Progenitor cell of endocrine pancreas (in vitro differentiated cells): ENCODE measurements around the gene NEUROD4. TPM values are rescaled to one million over a fixed set of nuclear protein-coding genes. Genes with fewer than 3 reads are reported as not detected.
"Not testable (repeated sequence)": the region's sequence is repeated elsewhere in the genome, so short reads cannot be mapped to it uniquely, and the experiment has no call there.

Source experiments
- DNase-seq: peaks from one replicate; pipeline ENCODE4 v3.0.0; 2021; ENCODE audit warnings: low spot score; ENCODE audit not compliant: unreplicated experiment
- H3K27ac Mint-ChIP-seq: 2 replicates; pipeline ENCODE4 v1.8.0; 2021; ENCODE audit warnings: mild to moderate bottlenecking, moderate library complexity, mixed read lengths
- H3K27me3 Mint-ChIP-seq: 2 replicates; pipeline ENCODE4 v1.8.0; 2021; ENCODE audit warnings: mixed read lengths
- H3K36me3 Mint-ChIP-seq: 2 replicates; pipeline ENCODE4 v1.8.0; 2022; ENCODE audit warnings: mixed read lengths; ENCODE audit not compliant: insufficient read depth
- H3K4me1 Mint-ChIP-seq: 2 replicates; pipeline ENCODE4 v1.8.0; 2021; ENCODE audit warnings: low read depth, mixed read lengths
- H3K4me3 Mint-ChIP-seq: 2 replicates; pipeline ENCODE4 v1.8.0; 2021; ENCODE audit warnings: low read depth, mild to moderate bottlenecking, moderate library complexity, mixed read lengths
- H3K9me3 Mint-ChIP-seq: 2 replicates; pipeline ENCODE4 v1.8.0; 2021; ENCODE audit warnings: low read depth, mixed read lengths
- total RNA-seq: library from RNA; stranded (reverse); gene quantifications from 2 replicates; pipeline ENCODE4 v1.2.1, GENCODE V29; 2021
- TF ChIP-seq, protein P1 (sequence below): fragments of 200-600 bp; sonication (generic); IDR thresholded peaks from one replicate; pipeline ENCODE4 v1.5.0; 2021; ENCODE audit warnings: antibody characterized with exemption, mild to moderate bottlenecking; ENCODE audit not compliant: unreplicated experiment

Gene NEUROD4
- total RNA-seq, 1 donor from 2014 or later: not detected

DNA sequence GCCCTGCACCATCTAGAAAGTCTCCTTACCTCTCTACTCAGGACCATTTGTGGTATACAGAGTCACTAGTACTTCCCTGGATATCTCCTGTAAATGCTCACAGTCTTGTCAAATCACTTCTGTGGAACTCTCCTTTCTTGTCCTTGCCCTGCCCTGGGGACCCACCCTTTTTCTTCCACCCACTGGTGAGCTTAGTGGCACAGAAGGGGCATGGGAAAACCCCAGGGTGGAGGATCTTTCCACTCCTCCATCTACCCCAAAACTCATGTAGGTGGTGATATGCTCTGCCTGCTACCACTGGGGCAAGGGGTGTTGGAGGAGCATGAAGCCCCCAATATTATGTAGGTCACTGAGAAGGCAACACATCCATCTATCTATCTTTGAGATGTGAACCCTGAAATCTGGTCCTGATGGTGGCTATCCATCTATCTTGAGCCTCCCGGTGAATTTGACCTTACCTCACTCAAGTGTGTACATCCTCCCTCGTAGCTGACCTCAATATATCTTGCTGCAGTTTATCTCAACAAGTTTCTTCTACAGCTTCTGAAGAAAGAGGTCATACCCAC lies 36.2 kb upstream of the NEUROD4 start:
- DNase-seq: no peak
- TF ChIP-seq, protein P1, sequence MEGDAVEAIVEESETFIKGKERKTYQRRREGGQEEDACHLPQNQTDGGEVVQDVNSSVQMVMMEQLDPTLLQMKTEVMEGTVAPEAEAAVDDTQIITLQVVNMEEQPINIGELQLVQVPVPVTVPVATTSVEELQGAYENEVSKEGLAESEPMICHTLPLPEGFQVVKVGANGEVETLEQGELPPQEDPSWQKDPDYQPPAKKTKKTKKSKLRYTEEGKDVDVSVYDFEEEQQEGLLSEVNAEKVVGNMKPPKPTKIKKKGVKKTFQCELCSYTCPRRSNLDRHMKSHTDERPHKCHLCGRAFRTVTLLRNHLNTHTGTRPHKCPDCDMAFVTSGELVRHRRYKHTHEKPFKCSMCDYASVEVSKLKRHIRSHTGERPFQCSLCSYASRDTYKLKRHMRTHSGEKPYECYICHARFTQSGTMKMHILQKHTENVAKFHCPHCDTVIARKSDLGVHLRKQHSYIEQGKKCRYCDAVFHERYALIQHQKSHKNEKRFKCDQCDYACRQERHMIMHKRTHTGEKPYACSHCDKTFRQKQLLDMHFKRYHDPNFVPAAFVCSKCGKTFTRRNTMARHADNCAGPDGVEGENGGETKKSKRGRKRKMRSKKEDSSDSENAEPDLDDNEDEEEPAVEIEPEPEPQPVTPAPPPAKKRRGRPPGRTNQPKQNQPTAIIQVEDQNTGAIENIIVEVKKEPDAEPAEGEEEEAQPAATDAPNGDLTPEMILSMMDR: no peak
- Mint-ChIP-seq H3K27me3 (peaks cover 4% of the 10 kb centered on the region), H3K9me3 (no peaks in the 10 kb centered on the region), H3K4me1 (no peaks in the 10 kb centered on the region), H3K36me3 (no peaks in the 10 kb centered on the region), H3K27ac (no peak overlapping the region), H3K4me3 (no peak overlapping the region)

DNA sequence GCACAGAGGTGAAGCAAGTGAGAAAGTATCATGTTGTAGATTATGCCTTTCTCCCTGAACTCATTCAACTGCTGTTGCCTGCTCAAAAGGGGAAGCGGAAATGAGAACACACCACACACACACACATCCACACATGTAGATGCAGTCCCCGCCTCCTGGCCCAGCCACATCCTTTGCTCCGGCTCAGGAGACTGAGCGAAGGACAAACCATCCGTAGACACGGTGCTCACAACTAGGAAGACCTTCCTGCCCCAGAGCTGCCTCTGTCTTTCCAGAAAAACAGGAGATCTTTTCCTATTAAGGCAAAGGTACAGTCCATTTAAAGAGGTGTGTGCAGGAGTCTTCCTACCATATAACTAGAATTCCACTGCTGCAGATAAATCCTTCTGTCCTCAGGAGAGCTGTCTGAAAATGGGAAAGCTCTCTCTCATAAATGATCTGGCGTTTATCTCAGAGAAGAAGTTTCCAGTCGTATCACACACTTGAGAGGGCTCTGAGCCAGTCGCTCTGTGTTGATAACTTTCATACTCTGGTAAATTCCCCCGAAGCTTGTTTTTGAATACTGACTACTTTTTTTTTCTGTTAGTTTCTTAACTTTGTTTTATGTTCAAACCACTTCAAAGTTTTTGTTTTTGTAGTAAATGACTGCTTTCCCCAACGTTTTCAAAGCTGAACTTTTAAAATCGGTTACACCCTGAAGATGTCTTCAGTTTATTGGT lies 35.0 kb upstream of the NEUROD4 start, which contains the start of gene TESPA1:
Gene TESPA1 (minus strand): TSS at position 105 of the 719 bp plus-strand sequence. CDS start 10,200 bp downstream, outside the sequence.
- Mint-ChIP-seq H3K9me3 (no peaks in the 10 kb centered on the region), H3K4me1 (no peaks in the 10 kb centered on the region), H3K27ac (no peak within 1 kb of the TSS), H3K36me3 (no peaks in the 10 kb centered on the region), H3K4me3 (no peak within 1 kb of the TSS), H3K27me3 (peaks cover 5% of the 10 kb centered on the region)
- DNase-seq: no peak
- TF ChIP-seq, protein P1: no peak

GRCh38 chr12:54986773-54987172 lies 33.0 kb upstream of the NEUROD4 start:
- not testable (repeated sequence) for H3K4me3 Mint-ChIP-seq, H3K36me3 Mint-ChIP-seq, H3K27me3 Mint-ChIP-seq, DNase-seq, H3K4me1 Mint-ChIP-seq, H3K9me3 Mint-ChIP-seq, H3K27ac Mint-ChIP-seq

GRCh38 chr12:54987611-54988231 lies 32.1 kb upstream of the NEUROD4 start:
- H3K27me3 Mint-ChIP-seq: peaks cover 8% of the 10 kb centered on the region
- no peak for DNase-seq
- H3K4me3 Mint-ChIP-seq: no peak overlapping the region
- H3K27ac Mint-ChIP-seq: no peak overlapping the region
- H3K4me1 Mint-ChIP-seq: no peaks in the 10 kb centered on the region
- TF ChIP-seq, protein P1: no peak
- H3K9me3 Mint-ChIP-seq: no peaks in the 10 kb centered on the region
- H3K36me3 Mint-ChIP-seq: no peaks in the 10 kb centered on the region

DNA sequence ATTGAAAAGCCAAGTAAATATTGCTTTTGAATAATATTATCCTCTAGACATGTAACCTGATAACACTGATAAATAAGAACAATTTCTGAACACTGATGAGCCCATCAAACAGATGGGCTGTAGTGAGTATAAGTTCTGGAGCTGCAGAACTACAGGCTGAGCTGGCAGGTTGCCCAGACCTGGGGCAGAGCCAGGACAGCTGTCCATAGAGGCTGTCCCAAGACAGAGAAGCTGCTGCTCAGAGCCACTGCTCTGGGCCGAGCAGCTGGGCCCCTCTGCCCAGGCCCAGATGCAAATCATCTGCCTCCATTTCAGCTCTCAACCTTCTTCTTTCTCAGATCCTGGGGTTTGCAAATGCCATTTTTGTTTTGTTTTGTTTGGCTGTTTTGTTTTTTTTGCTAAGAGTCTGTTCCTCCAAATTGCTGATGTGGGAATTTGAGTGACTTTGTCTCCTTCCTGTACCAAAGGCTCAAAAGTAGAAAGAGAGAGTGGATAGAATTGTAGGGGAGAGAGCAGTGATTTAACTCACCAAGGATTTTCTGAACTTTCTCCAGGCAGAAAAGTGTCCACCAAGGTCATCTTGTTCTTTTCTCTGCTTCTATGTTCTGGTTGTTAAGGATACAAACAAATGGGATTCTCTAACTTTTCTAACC lies 31.2 kb upstream of the NEUROD4 start:
- H3K4me3 Mint-ChIP-seq: no peak overlapping the region
- H3K27me3 Mint-ChIP-seq: peaks cover 8% of the 10 kb centered on the region
- no peak overlapping the region for H3K27ac Mint-ChIP-seq
- H3K9me3 Mint-ChIP-seq: no peaks in the 10 kb centered on the region
- H3K4me1 Mint-ChIP-seq: no peaks in the 10 kb centered on the region
- no peak for DNase-seq
- TF ChIP-seq, protein P1: no peak
- H3K36me3 Mint-ChIP-seq: no peaks in the 10 kb centered on the region
